OCI-LY3 (cell line): ENCODE measurements around the gene MYOCD.

Experiments
- EZH2phosphoT487 ChIP-seq: fragments of 200-600 bp; shearing (Covaris generic); IDR thresholded peaks from 2 replicates; pipeline ENCODE4 v1.6.1; 2018; ENCODE audit warnings: antibody characterized with exemption, mixed run types, low read depth
- TF ChIP-seq, protein P1 (sequence below): fragments of 200-600, 300-600 bp; sonication (generic); IDR thresholded peaks from 2 replicates; pipeline ENCODE4 v1.5.1; 2014; ENCODE audit warnings: antibody characterized with exemption, low read length, low read depth

DNA sequence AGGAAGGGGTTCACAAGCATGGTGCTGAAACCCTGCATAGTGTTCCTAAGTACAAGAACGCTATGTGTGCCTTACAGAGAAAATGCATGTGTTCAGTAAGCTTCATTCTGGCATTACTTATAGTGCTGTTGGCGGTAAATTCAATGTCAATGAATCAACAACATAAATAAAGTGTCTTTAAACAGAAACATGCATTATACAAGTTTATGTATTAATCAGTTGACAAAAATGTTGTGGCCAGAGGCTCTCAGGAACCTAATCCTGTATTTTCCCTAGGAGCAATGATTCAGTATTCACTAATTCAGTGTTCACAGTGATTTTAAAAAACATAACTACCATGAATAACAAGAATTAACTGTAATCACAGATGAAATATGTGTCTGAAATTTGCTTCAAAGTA is 47.1 kb upstream of the MYOCD start:
- TF ChIP-seq, protein P1, sequence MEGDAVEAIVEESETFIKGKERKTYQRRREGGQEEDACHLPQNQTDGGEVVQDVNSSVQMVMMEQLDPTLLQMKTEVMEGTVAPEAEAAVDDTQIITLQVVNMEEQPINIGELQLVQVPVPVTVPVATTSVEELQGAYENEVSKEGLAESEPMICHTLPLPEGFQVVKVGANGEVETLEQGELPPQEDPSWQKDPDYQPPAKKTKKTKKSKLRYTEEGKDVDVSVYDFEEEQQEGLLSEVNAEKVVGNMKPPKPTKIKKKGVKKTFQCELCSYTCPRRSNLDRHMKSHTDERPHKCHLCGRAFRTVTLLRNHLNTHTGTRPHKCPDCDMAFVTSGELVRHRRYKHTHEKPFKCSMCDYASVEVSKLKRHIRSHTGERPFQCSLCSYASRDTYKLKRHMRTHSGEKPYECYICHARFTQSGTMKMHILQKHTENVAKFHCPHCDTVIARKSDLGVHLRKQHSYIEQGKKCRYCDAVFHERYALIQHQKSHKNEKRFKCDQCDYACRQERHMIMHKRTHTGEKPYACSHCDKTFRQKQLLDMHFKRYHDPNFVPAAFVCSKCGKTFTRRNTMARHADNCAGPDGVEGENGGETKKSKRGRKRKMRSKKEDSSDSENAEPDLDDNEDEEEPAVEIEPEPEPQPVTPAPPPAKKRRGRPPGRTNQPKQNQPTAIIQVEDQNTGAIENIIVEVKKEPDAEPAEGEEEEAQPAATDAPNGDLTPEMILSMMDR, result no peak
- TF ChIP-seq EZH2phosphoT487, result no peak
